GM12878 (cell line): ENCODE measurements around the gene GJA10. TPM values are rescaled to one million over a fixed set of nuclear protein-coding genes. Genes with fewer than 3 reads are reported as not detected.

ENCODE experiments used
- ATAC-seq: fragments of 200-7000 bp; cut with Tn5 transposase; 3 replicates; pipeline ENCODE4 v1.9.1; 2020; ENCODE audit warnings: mild to moderate bottlenecking, moderate library complexity
- BruUV-seq: library from RNA; stranded (reverse); fragments of 400-500 nt; replicated peaks from 2 replicates; lab custom pipeline; 2021; lab: Mats Ljungman, UMichigan
- CTCF ChIA-PET: fragments of 300-600 bp; sonication (Branson Sonifier 250); formaldehyde crosslinking; extraction: SDS; loops from one replicate; lab custom pipeline; 2021; ENCODE audit warnings: inconsistent platforms; lab: Yijun Ruan, JAX
- POLR2A ChIA-PET: fragments of 350-600 bp; formaldehyde crosslinking; extraction: SDS; loops from one replicate; lab custom pipeline; 2021; ENCODE audit warnings: inconsistent platforms; lab: Charles Lee
- RAD21 ChIA-PET: fragments of 300-600 bp; sonication (Branson Sonifier 250); formaldehyde crosslinking; loops from one replicate; lab custom pipeline; 2023; ENCODE audit warnings: antibody characterized with exemption; ENCODE audit not compliant: unreplicated experiment; lab: Charles Lee
- SMC1A ChIA-PET: fragments of 300-600 bp; sonication (Branson Sonifier 250); formaldehyde crosslinking; loops from one replicate; lab custom pipeline; 2023; ENCODE audit not compliant: unreplicated experiment, uncharacterized antibody; lab: Charles Lee
- DNase-seq: peaks from one replicate; pipeline ENCODE4 v3.0.0-alpha.2; 2011; ENCODE audit warnings: low read depth, low spot score
- FAIRE-seq: peaks from 3 replicates; lab custom pipeline; 2011; peaks lifted over from hg19 to GRCh38; lab: Jason Lieb, UNC
- H2AFZ ChIP-seq: 2 replicates; pipeline ENCODE4 v1.6.0; 2011; ENCODE audit warnings: low read depth, low read length, control low read depth; ENCODE audit not compliant: control insufficient read depth
- H3K27ac ChIP-seq: 2 replicates; pipeline ENCODE4 v1.5.1; 2011; ENCODE audit warnings: control low read depth; ENCODE audit not compliant: control insufficient read depth, insufficient read depth
- H3K27me3 ChIP-seq, 2 experiments: replicated peaks in 1 of 2; 2 replicates each; pipeline versions ENCODE4 v1.6.0 to v1.6.1; 2011; ENCODE audit warnings: low read length in 1 of 2; ENCODE audit not compliant: control insufficient read depth in 2 of 2, insufficient read depth in 2 of 2
- H3K36me3 ChIP-seq, 2 experiments: 2 replicates each; pipeline ENCODE4 v1.5.1; 2011; ENCODE audit warnings: low read length in 1 of 2; ENCODE audit not compliant: control insufficient read depth in 2 of 2, insufficient read depth in 2 of 2
- H3K4me1 ChIP-seq: 2 replicates; pipeline ENCODE4 v1.6.1; 2011; ENCODE audit warnings: mild to moderate bottlenecking, low read length, moderate library complexity, mixed read lengths; ENCODE audit not compliant: control insufficient read depth, insufficient read depth
- H3K4me2 ChIP-seq: 2 replicates; pipeline ENCODE4 v1.6.0; 2011; ENCODE audit warnings: control low read depth; ENCODE audit not compliant: control insufficient read depth, insufficient read depth
- H3K4me3 ChIP-seq: fragments of 200-600 bp; sonication (generic); 2 replicates; pipeline ENCODE4 v1.5.1; 2016
- H3K79me2 ChIP-seq: 2 replicates; pipeline ENCODE4 v1.6.0; 2011; ENCODE audit warnings: low read length; ENCODE audit not compliant: control insufficient read depth, insufficient read depth
- H3K9ac ChIP-seq: 2 replicates; pipeline ENCODE4 v1.8.0; 2011; ENCODE audit warnings: low read length, control low read depth, mixed read lengths; ENCODE audit not compliant: control insufficient read depth, insufficient read depth
- H3K9me3 ChIP-seq: replicated peaks from 3 replicates; pipeline ENCODE4 v1.5.1; 2011; ENCODE audit warnings: mild to moderate bottlenecking, low read length; ENCODE audit not compliant: control insufficient read depth, insufficient read depth
- H4K20me1 ChIP-seq: 2 replicates; pipeline ENCODE4 v1.6.0; 2011; ENCODE audit not compliant: control insufficient read depth, insufficient read depth
- CBX3 ChIP-seq: fragments of 200-600 bp; sonication (generic); IDR thresholded peaks from 2 replicates; pipeline ENCODE4 v1.6.1; 2016; ENCODE audit warnings: low read depth, borderline replicate concordance
- CBX5 ChIP-seq: sonication (generic); IDR thresholded peaks from 2 replicates; pipeline ENCODE4 v1.6.1; 2016; ENCODE audit warnings: low read depth, moderate library complexity, mild to moderate bottlenecking, inconsistent platforms
- CREB1 ChIP-seq: IDR thresholded peaks from 2 replicates; pipeline ENCODE4 v1.6.1; 2012; ENCODE audit warnings: low read depth, mild to moderate bottlenecking, inconsistent platforms
- HCFC1 ChIP-seq: fragments of 150-350 bp; IDR thresholded peaks from 2 replicates; pipeline ENCODE4 v1.6.1; 2014; ENCODE audit warnings: low read length
- KDM1A ChIP-seq: fragments of 200-600 bp; sonication (generic); IDR thresholded peaks from 2 replicates; pipeline ENCODE4 v1.6.1; 2016; ENCODE audit warnings: borderline replicate concordance
- LARP7 ChIP-seq: fragments of 450-650 bp; IDR thresholded peaks from 2 replicates; pipeline ENCODE4 v1.6.1; 2017; ENCODE audit warnings: mild to moderate bottlenecking
- MYB ChIP-seq: fragments of 150-350 bp; IDR thresholded peaks from 2 replicates; pipeline ENCODE4 v1.6.1; 2014; ENCODE audit warnings: mild to moderate bottlenecking, low read depth, low read length, borderline replicate concordance
- NBN ChIP-seq: fragments of 450-650 bp; IDR thresholded peaks from 2 replicates; pipeline ENCODE4 v1.6.1; 2016
- NR2F1 ChIP-seq: fragments of 450-650 bp; conservative IDR thresholded peaks from 2 replicates; pipeline ENCODE4 v1.6.1; 2017; ENCODE audit warnings: mild to moderate bottlenecking
- WGBS: methylation state at CpG from one replicate; pipeline ENCODE4 v1.1.6; 2016; ENCODE audit warnings: low lambda C conversion rate; ENCODE audit not compliant: insufficient replicate concordance, insufficient coverage; ENCODE audit errors: missing lambda C conversion rate; 5-methylcytosine and 5-hydroxymethylcytosine counted together
- in situ Hi-C: fragments of 300-500 bp; cut with MboI; formaldehyde crosslinking; loops from 9 replicates; pipeline ENCODE4 v1.14.3; 2018; ENCODE audit warnings: mixed read lengths
- intact Hi-C: fragments of 100-400 bp; cut with micrococcal nuclease; formaldehyde crosslinking; loops from one replicate; pipeline ENCODE4 v1.14.2; 2022; ENCODE audit not compliant: unreplicated experiment
- polyA plus RNA-seq, 11 experiments: library from polyadenylated mRNA; depleted of rRNA in 4 of 11; unstranded in 6 of 11; stranded (reverse) in 5 of 11; fragments of >200 nt; fragmentation: Nextera tagmentation in 4 of 11; fragmentation: Illumina TruSeq in 1 of 11; extraction: Ambion mirVana in 4 of 11; extraction: Trizol in 1 of 11; gene quantifications; 1 replicate in 1 of 11; 2 replicates in 10 of 11; pipeline versions ENCODE4 v1.2.1 to v1.2.3, GENCODE V29; 2011 to 2016; ENCODE audit warnings: inconsistent platforms in 2 of 11, missing spikeins in 2 of 11, low read depth in 1 of 11
- total RNA-seq, 4 experiments: library from RNA; depleted of rRNA in 3 of 4; stranded (reverse); fragments of >200 nt in 3 of 4; fragmentation: Illumina TruSeq in 1 of 4; extraction: Trizol in 1 of 4; gene quantifications; 2 replicates each; pipeline versions ENCODE4 v1.2.1 to v1.2.3, GENCODE V29; 2013 to 2021
- TF ChIP-seq, protein P1 (sequence below): fragments of 450-650 bp; IDR thresholded peaks from 2 replicates; pipeline ENCODE4 v1.6.1; 2018; ENCODE audit warnings: mild to moderate bottlenecking, low read depth, moderate library complexity; ENCODE audit not compliant: partially characterized antibody

Gene GJA10
- total and polyA plus RNA-seq, 10 of the 15 experiments (the other 5 are each of a cell fraction or from before 2014, with no cell fraction given): not detected

DNA sequence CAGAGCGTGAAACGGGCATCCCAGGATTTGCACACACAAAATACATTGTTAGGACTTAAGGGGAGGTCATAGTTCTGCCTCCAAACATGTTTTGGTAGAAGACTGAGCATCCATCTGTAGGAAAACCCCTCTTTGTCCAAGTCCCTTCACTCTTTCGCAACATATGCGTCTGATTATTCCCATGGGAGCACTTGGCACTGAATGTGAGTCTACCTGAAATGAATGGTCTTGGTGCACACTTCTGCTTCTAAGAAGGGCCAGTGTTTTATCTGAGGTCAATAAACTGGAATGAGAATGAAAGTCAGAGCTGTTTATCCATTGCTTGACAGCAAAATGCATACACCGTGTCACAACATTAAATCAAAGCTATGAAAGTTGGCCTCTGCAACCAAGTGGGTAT, 33.0 kb downstream of the GJA10 start:
- intact Hi-C loops: no loop called here
- TF ChIP-seq, protein P1, sequence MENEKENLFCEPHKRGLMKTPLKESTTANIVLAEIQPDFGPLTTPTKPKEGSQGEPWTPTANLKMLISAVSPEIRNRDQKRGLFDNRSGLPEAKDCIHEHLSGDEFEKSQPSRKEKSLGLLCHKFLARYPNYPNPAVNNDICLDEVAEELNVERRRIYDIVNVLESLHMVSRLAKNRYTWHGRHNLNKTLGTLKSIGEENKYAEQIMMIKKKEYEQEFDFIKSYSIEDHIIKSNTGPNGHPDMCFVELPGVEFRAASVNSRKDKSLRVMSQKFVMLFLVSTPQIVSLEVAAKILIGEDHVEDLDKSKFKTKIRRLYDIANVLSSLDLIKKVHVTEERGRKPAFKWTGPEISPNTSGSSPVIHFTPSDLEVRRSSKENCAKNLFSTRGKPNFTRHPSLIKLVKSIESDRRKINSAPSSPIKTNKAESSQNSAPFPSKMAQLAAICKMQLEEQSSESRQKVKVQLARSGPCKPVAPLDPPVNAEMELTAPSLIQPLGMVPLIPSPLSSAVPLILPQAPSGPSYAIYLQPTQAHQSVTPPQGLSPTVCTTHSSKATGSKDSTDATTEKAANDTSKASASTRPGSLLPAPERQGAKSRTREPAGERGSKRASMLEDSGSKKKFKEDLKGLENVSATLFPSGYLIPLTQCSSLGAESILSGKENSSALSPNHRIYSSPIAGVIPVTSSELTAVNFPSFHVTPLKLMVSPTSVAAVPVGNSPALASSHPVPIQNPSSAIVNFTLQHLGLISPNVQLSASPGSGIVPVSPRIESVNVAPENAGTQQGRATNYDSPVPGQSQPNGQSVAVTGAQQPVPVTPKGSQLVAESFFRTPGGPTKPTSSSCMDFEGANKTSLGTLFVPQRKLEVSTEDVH: no peak
- no peak for TF ChIP-seq CBX5
- no peak for TF ChIP-seq CREB1
- no peak for TF ChIP-seq LARP7
- TF ChIP-seq NBN: no peak
- no peak for TF ChIP-seq NR2F1
- no peak for TF ChIP-seq HCFC1
- TF ChIP-seq KDM1A: no peak
- TF ChIP-seq MYB: no peak
- no peak for TF ChIP-seq CBX3
- TF ChIP-seq, all 136 proteins: peak for 0
- H3K9ac ChIP-seq: no peak overlapping the region
- no peak overlapping the region for H2AFZ ChIP-seq
- peaks cover 0 to 2% of the 10 kb centered on the region in 2 experiments; a peak in 3 of 4 replicates for H3K27me3 ChIP-seq
- no peak overlapping the region for H3K4me2 ChIP-seq
- ChIA-PET POLR2A (no interaction called here), RAD21 (interaction anchor here (1.1 kb wide), 1 partner anchor 13 kb away, joined by 3 read pairs; no protein-coding TSS in a partner anchor), SMC1A (no interaction called here), CTCF (interaction anchor here (1.9 kb wide), 1 partner anchor 552 kb away, joined by 5 read pairs; no protein-coding TSS in a partner anchor)
- no peak overlapping the region for H3K27ac ChIP-seq
- no peak overlapping the region for H3K4me3 ChIP-seq
- no peaks in the 10 kb centered on the region for H3K9me3 ChIP-seq
- H3K79me2 ChIP-seq: no peaks in the 10 kb centered on the region
- no peak for DNase-seq
- H3K36me3 ChIP-seq: no peaks in the 10 kb centered on the region
- 55% methylated on average over 5 of the region's 5 CpGs for WGBS
- in situ Hi-C loops: no loop called here
- no TSS peak for BruUV-seq
- no peaks in the 10 kb centered on the region for H3K4me1 ChIP-seq
- no peaks in the 10 kb centered on the region for H4K20me1 ChIP-seq
- no peak for ATAC-seq
- no peak for FAIRE-seq
